ENCODE measurements around the gene DNAI4.

DNAI4 gene

DNA sequence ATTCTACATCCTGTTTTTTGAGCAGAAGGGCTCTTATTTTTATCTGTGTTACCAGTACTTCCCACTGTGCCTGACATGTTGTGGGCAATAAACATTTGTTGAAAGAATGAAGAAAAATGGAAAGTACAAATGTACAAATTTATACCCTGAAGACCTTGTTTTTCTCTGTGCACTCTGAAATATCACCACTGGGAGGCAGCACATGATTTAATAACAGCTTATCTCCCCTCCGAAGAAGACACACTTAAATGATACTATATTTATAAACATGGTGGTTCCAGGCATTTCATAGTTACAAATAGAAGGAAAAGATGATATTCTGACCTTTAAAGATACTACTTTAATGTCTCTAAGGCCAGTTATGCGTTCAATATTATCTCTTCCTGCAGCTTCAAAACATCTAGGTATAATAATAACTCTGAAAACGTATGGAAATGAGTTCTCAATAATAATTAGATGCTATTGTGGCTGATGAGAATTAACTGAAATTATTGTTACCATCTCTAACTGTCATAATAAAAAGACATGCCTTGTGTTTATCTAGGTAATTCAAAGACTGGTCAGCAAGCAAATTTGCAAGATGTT, 159.6 kb downstream of the DNAI4 start:
- DNase-seq (ENCODE audit: low read depth): no peak

All from GM04504 (cell line).